Uterus (tissue), 4 donors: ENCODE results near the gene HNRNPAB. TPM values are rescaled to one million over a fixed set of nuclear protein-coding genes. Genes with fewer than 3 reads are reported as not detected.
"Not testable (repeated sequence)": the region's sequence is repeated elsewhere in the genome, so short reads cannot be mapped to it uniquely, and the experiment has no call there.

ENCODE experiments used
- DNase-seq, 2 donors: peaks; one replicate each; pipeline ENCODE4 v3.0.0-alpha.2; 2019 to 2020
- H3K27ac ChIP-seq, 2 donors: fragments of 200-600 bp; sonication (generic); 1 replicate in 1 of 2; 2 replicates in 1 of 2; pipeline ENCODE4 v1.5.1; 2016 to 2018
- H3K27me3 ChIP-seq, 2 donors: fragments of 200-600 bp; sonication (generic); one replicate each; pipeline ENCODE4 v1.5.1; 2018 to 2019; ENCODE audit warnings: control low read depth in 1 of 2
- H3K36me3 ChIP-seq, 2 donors: fragments of 200-600 bp; sonication (generic); one replicate each; pipeline ENCODE4 v1.5.1; 2019; ENCODE audit warnings: control low read depth in 1 of 2
- H3K4me1 ChIP-seq, 2 donors: fragments of 200-600 bp; sonication (generic); one replicate each; pipeline ENCODE4 v1.5.1; 2018 to 2019; ENCODE audit warnings: control low read depth in 1 of 2
- H3K4me3 ChIP-seq, 2 donors: fragments of 200-600 bp; sonication (generic); 1 replicate in 1 of 2; 2 replicates in 1 of 2; pipeline ENCODE4 v1.5.1; 2018 to 2019; ENCODE audit warnings: mild to moderate bottlenecking in 1 of 2
- H3K9me3 ChIP-seq, 2 donors: fragments of 200-600 bp; sonication (generic); one replicate each; pipeline ENCODE4 v1.5.1; 2019; ENCODE audit warnings: control low read depth in 1 of 2
- CTCF ChIP-seq, 4 experiments: fragments of 200-600 bp in 2 of 4; fragments of 450-650 bp in 2 of 4; sonication (generic) in 2 of 4; IDR thresholded peaks; one replicate each; pipeline ENCODE4 v1.5.1; 2016 to 2019; ENCODE audit warnings: antibody characterized with exemption in 4 of 4, mild to moderate bottlenecking in 2 of 4, moderate library complexity in 1 of 4
- POLR2A ChIP-seq, 2 donors: fragments of 450-650 bp; IDR thresholded peaks; one replicate each; pipeline ENCODE4 v1.6.1; 2016; ENCODE audit warnings: antibody characterized with exemption in 2 of 2, mild to moderate bottlenecking in 1 of 2, moderate library complexity in 1 of 2
- intact Hi-C: fragments of 100-400 bp; cut with DNase I; formaldehyde crosslinking; loops from one replicate; pipeline ENCODE4 v1.15.1; 2023; ENCODE audit warnings: low total_unique reads
- total RNA-seq, 4 donors: library from RNA; depleted of rRNA in 3 of 4; stranded (reverse); fragments of >200 nt in 3 of 4; gene quantifications; one replicate each; pipeline versions ENCODE4 v1.1.0 to v1.2.4, GENCODE V29; 2014 to 2023
- donor health status: DM: yes; HTN: yes; CAD: no.

The HNRNPAB gene
- total RNA-seq, 4 donors from 2014 or later: 45.1 to 112 (median 73.4) TPM

GRCh38 chr5:178194026-178194425 is 10.3 kb upstream of the HNRNPAB start:
- Histone ChIP-seq H3K36me3 (no peaks in the 10 kb centered on the region), H3K27ac (no peak overlapping the region), H3K9me3 (no peaks in the 10 kb centered on the region), H3K4me1 (no peaks in the 10 kb centered on the region), H3K27me3 (no peaks in the 10 kb centered on the region), H3K4me3 (no peak overlapping the region)
- intact Hi-C loops: no loop called here
- TF ChIP-seq POLR2A (IDR thresholded peaks at IDR 0.05): no peak
- no peak for DNase-seq

GRCh38 chr5:178196281-178196812 is 8.0 kb upstream of the HNRNPAB start:
- no peak for DNase-seq

GRCh38 chr5:178196986-178197385 is 7.3 kb upstream of the HNRNPAB start:
- Histone ChIP-seq H3K36me3 (no peaks in the 10 kb centered on the region), H3K4me1 (no peaks in the 10 kb centered on the region), H3K9me3 (no peaks in the 10 kb centered on the region), H3K4me3 (no peak overlapping the region), H3K27ac (no peak overlapping the region), H3K27me3 (no peaks in the 10 kb centered on the region)
- DNase-seq: no peak
- TF ChIP-seq CTCF (IDR thresholded peaks at IDR 0.05): no peak
- TF ChIP-seq POLR2A (IDR thresholded peaks at IDR 0.05): no peak
- intact Hi-C loops: no loop called here

More at GRCh38 chr5:178196281-178196812, 8.0 kb upstream of the HNRNPAB start:
- Histone ChIP-seq H3K36me3 (no peaks in the 10 kb centered on the region), H3K4me1 (no peaks in the 10 kb centered on the region), H3K27ac (no peak overlapping the region), H3K9me3 (no peaks in the 10 kb centered on the region), H3K27me3 (no peaks in the 10 kb centered on the region), H3K4me3 (no peak overlapping the region)
- intact Hi-C loops: no loop called here
- no peak for TF ChIP-seq CTCF (IDR thresholded peaks at IDR 0.05)
- TF ChIP-seq POLR2A (IDR thresholded peaks at IDR 0.05): no peak

- intact Hi-C loops, DNase-seq, H3K9me3 ChIP-seq, H3K27me3 ChIP-seq, H3K4me3 ChIP-seq, H3K4me1 ChIP-seq, H3K36me3 ChIP-seq, H3K27ac ChIP-seq: not testable (repeated sequence)
These were observed 6.2 kb upstream of the HNRNPAB start for GRCh38 chr5:178198151-178198550.

GRCh38 chr5:178198706-178199105 is 5.6 kb upstream of the HNRNPAB start:
- Histone ChIP-seq H3K4me1 (no peaks in the 10 kb centered on the region), H3K27me3 (no peaks in the 10 kb centered on the region), H3K27ac (no peak overlapping the region), H3K36me3 (no peaks in the 10 kb centered on the region), H3K4me3 (no peak overlapping the region), H3K9me3 (no peaks in the 10 kb centered on the region)
- TF ChIP-seq CTCF (IDR thresholded peaks at IDR 0.05) (no peak), POLR2A (IDR thresholded peaks at IDR 0.05) (no peak)
- intact Hi-C loops: no loop called here
- DNase-seq: no peak

- no peak overlapping the region for H3K4me3 ChIP-seq
- no peaks in the 10 kb centered on the region for H3K9me3 ChIP-seq
- no peaks in the 10 kb centered on the region for H3K4me1 ChIP-seq
- no peak for DNase-seq
- no peak overlapping the region for H3K27ac ChIP-seq
- intact Hi-C loops: no loop called here
- no peak for TF ChIP-seq CTCF (IDR thresholded peaks at IDR 0.05)
- no peak for TF ChIP-seq POLR2A (IDR thresholded peaks at IDR 0.05)
- no peaks in the 10 kb centered on the region for H3K36me3 ChIP-seq
- H3K27me3 ChIP-seq: no peaks in the 10 kb centered on the region
These were observed 4.5 kb upstream of the HNRNPAB start for GRCh38 chr5:178199581-178200434.
